ENCODE data around the gene CMKLR1. TPM values are rescaled to one million over a fixed set of nuclear protein-coding genes. Genes with fewer than 3 reads are reported as not detected.

CMKLR1 gene
- polyA plus RNA-seq, 1 donor: 4.5 TPM

DNA sequence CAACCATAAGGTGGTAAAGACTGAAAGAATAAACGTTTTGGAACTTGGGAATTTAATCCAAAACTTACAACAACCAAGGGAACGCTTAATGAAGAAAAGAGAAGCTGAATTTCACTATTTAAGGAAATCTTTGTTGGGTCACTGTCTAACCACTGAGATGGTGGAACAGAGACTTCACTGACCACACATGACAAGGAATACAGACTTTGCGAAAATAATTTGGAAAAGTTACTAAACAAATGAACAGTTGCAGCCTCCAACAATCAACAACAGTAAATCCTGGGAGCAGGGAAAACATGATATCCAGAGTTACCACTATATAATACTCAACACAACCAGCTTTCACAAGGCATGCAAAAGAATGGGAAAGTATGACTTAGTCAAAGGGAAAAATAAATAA lies 79.1 kb downstream of the CMKLR1 start:
- no peak for DNase-seq

DNA sequence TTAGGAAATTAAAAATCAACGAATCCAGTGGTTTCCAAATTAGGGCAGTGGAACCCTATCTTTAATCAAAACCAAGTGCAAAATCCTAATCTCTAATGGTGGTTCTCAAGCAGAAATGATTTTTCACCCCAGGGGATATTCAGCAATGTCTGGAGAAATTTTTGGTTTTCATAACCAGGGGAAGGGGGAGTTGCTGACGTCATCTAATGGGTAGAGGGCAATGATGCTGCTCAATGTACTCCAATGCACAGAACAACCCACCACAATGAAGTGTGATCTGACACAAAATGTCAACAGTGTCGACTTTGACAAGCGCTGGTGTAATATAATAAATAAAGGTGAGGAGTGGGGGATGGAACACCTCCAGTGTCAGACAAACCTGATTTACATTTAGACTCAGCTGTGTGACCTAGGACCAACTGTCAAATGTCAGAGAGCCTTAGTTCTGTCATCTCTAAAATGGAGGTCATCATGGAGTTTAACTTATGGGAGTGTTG lies 81.5 kb downstream of the CMKLR1 start:
- no peak for DNase-seq

DNA sequence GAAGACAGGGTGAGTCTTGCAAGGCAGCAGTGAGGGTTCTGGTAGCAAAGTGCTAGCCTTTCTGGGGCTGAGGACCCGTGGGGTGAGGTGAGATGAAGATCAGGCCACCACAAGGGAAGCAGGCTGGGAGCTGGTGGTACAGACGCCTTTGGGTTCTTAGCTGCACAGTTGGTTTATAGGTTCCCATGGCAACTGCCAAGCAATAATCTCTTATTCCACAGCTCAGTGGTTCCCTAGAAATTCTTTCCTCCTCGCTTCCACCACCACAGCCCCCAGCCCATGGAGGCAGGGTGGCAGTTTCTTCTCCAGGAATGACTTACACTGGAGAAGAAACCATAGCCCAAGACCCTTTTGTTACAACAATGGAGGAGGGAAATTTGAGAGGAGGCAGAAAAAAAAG lies 82.1 kb downstream of the CMKLR1 start:
- no peak for DNase-seq

DNA sequence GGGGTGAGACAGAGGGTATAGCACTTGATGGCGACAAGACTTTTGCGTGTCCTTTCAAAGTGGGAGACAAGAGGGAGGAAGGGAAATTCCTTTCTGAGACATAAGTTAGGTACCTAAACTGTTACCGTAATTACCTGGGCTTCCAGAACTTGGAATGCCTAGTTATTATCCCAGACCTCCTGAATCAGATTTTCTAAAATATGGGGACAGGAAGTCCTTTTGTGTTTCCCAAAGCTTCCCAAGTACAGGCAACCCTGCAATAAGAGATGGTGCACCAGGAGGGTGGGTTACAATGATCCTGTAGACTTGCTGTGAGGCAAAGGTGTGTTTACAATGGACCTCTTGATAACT lies 83.9 kb downstream of the CMKLR1 start:
- no peak for DNase-seq

DNA sequence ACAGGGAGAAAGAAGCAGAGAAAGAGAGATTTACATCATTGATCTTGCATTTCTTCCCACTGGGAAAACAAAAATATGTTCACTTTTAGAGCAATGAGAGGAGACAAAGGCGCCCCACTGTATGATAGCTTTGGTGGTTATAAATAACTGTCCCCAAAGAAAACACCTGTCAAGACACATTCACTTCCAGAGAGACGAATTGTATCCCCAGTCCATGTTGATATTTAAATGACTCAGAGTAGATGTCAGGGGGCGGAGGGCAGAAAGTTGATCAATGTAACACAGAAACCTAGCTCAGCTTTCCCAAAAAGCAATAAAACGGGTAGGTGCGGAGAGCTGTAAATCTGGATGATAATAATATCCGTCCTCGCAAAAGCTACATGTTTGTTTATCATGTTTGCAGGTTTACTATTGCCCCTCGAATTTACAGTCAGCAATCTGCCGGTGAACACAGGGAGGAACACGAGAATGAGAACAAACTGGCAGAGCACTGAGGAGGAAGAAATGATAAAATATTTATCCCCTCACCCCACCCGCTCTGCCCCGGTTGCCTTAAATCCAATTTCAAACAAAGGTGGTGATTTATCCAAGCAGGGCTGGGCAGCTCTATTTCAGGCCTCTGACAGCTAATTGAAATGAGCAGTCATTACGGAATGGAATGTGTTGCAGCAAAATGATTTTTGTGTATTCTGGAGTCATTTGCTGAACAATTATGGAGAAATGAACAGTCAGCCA lies 84.4 kb downstream of the CMKLR1 start:
- DNase-seq: no peak

DNA sequence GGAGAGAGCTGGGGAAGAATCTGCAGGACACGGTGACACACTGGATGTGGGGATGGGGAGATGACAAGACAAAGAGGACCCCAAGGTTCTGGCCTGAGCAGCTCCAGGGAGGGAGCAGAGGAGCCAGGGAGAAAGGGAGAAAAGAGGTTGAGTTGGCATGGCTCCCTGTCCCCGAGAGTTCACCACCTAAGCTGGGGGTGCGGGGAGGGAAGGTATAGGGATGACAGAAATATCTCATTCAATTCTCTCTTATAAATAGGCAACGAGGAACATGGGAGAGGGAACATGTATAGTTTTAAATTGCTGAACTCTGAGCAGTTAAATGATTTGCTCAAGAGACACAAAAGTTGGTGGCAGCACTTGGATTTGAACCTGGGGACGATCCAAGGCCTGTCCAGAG lies 85.1 kb downstream of the CMKLR1 start:
- DNase-seq: no peak

DNA sequence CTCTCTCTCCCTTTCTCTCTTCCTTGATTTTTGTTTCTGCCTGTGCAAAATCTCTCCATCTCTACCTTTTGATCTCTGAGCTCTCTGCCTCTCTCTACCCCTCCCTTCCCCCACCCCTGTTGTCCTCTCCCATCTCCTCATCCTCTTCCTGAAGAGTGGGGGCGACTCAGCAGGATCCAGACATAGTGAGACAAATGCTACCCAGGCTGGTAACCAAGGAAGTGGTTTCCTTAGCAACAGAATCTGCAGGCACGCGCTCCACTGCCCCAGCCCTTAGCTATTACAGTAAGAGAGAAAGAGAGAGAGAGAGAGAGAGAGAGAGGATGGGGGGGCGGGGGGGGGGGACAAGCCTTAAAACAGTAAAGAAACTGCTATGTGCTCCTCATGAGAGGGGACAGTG lies 85.6 kb downstream of the CMKLR1 start:
- peak; percentile 6 for DNase-seq

DNA sequence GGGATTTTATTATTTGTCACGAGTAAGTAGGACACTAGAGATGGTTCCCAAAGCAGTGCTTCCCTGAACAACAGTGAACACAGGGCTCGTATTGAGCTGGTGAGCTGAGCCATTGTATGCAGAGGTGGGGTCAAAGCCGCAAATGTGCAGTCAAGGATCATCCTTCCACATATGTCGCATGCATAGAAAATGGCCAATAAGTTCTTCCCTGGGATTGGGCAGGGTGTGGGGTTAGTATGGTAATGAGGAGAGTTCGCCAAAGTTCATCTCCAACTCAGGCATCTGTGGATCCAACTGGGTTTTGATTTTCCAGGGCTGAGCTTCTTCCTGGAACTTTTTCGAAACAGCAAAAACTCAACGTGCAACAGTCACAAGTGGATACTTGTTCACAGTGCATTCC lies 86.6 kb downstream of the CMKLR1 start:
- DNase-seq: no peak

DNA sequence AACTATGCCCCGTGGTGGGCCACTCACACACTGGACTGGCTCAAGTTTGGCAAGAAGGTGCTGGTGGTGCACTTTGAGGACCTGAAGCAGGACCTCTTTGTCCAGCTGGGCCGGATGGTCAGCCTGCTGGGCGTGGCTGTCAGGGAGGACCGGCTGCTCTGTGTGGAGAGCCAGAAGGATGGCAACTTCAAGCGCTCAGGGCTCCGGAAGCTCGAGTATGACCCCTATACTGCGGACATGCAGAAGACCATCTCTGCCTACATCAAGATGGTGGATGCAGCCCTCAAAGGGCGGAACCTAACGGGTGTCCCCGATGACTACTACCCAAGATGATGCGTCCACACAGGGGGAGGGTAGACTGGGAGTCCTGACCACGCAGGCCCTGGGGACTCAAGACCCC lies 91.1 kb downstream of the CMKLR1 start:
- DNase-seq: no peak

DNA sequence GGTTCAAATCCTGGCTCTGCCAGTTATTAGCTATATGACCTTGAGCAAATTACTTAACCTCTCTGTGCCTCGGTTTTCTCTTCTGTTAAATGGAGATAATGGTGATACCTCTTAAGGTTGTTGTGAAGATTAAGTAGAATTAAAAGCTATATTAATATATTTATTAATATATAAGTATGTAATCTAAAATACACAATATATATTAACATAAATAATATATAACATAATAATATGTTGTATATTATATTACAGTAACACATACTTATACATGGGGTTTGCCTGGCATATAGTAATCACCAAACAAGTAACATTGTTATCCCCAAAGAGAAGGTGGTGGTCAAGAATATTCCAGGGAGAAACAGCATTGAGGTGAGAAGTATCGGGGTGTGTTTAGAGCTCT lies 92.0 kb downstream of the CMKLR1 start:
- no peak for DNase-seq

DNA sequence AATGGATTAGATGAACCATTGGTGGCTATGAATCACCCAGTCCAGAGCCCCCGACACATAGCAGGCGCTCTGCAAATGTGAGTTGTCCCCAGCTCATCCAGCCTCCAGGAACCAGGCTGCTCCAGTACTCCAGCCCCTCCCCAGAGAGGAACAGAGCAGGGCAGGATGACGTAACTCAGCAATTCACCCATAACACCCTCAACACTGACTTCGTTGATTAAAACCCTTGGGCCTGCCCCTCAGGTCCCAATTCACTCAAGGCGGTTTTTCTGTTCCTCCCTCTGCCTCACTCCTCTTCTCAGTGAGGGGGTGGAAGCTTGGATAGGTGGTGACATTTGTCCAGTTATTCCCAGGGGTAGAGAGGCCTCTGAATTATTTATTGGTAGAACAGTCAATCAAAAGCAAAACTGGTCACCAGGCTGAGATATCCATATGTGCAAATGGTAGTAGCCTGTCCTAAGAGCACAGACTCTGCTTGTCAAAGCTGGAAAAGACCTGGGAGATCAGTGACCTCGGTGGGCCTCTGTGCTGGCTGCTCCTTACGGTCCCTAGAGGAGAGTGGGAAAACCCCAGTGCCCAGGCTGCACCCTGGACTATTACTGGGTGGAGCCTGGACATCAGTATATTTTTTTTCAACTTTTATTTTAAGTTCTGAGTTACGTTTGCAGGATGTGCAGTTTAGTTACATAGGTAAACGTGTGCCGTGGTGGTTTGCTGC lies 97.0 kb downstream of the CMKLR1 start:
- DNase-seq: no peak

DNA sequence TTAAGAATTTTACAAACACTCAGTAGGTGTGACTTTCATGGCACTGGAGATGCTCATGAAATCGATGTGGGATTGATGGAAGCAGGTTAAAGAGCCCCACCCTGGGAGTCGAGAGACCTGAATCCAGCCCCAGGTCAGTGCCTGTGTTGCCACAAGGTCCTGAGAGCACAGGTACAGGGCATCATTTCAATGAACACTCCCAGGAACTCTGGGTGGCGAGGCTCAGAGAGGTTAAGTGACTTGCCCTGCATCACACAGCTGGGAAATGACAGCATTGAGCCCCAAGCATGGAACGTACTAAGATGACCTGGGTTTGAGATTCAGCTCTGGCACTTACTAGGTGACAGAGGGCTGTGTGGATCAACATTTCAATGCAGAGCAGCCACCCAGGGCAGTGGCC lies 98.2 kb downstream of the CMKLR1 start:
- no peak for DNase-seq

DNA sequence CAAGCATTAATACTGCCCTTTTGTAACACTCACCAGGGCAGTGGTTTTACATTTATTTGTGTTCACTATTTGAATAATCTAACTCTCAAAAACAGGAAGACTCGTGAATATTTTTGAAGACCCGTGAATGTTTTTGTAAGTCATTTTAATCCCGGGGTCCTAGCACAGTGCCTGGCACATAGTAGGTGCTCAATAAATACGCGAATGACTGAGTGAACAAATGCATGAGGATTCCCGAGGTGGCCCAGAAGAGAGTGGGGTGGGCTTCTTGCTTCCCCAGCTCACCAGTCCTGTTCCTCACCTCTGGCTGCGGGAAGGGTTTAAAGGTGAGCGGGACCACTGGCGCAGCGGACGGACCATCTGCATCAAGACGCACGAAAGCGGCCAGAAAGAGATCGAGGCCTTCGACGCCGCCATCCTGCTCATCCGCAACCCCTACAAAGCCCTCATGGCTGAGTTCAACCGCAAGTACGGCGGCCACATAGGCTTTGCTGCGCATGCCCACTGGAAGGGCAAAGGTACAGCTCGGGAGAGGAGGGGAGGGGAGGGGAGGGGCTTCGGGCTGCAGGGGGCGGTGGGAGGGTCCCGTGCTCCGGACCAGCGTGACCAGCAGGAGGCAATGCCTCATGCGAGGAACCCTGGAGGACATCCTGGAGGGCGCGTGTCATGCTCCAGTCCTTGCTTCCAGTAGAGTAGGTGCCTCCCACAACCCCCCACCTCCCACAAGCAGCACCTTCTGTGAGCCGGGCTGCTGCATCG lies 98.9 kb downstream of the CMKLR1 start:
- DNase-seq: no peak

DNA sequence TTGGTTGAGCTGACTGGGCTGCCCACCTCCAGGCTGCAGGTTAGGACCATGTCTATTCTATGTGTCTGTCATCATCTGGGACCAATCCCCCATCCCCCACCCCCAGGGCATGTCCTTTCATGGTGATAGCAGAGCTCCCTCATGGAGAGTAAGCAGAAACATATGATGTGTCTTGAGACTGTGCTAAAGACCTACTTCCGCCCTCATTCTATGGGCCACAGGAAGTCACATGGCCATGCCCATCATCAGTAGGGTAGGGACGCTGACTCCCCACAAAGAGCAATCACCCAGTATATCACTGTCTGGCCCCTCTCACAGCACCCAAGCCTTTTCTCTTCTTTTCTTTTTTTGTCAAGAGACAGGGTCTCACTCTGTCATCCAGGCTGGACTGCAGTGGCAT lies 99.7 kb downstream of the CMKLR1 start:
- DNase-seq: no peak

DNA sequence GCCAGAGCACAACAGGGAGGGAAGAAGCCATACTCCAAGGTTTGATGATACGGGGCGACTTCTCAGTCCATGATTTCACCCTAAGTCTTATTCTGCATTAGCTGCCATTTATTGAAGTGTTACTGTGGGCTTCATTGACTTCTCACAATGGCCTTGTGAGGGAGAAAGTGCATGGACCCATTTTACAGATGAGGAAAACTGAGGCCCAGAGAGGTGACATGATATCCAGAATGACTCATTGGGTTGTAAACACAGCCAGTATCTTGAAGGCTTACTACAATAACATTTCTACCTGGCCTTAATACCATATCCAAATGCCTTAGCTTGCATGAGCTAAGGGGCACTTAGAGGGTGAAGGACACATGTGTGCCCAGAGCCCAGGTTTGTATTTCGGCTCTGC lies 100.6 kb downstream of the CMKLR1 start:
- no peak for DNase-seq

Other genes starting within 250 kb of the CMKLR1 start
- 1.7 TPM for gene WSCD2, start 210.0 kb downstream of the CMKLR1 start, polyA plus RNA-seq (ENCODE audit: insufficient read length)
- gene FICD, start 176.0 kb upstream of the CMKLR1 start, polyA plus RNA-seq (ENCODE audit: insufficient read length): 1.6 TPM
- 33.8 TPM for gene SART3, start 221.9 kb upstream of the CMKLR1 start, polyA plus RNA-seq (ENCODE audit: insufficient read length)
- gene ISCU, start 223.3 kb upstream of the CMKLR1 start, polyA plus RNA-seq (ENCODE audit: insufficient read length): 83.7 TPM

All from hindlimb muscle (tissue), 1 donor.